Endothelial cell of umbilical vein (primary cell): Measurements from ENCODE around the gene SH3D19.

Experiments
- EZH2 ChIP-seq: IDR thresholded peaks from 2 replicates; pipeline ENCODE4 v1.6.1; 2012; ENCODE audit warnings: borderline replicate concordance, low read depth, mild to moderate bottlenecking, moderate library complexity, low read length, inconsistent platforms; ENCODE audit not compliant: severe bottlenecking
- FOS ChIP-seq: IDR thresholded peaks from 2 replicates; pipeline ENCODE4 v1.6.1; 2011; ENCODE audit warnings: mild to moderate bottlenecking, low read length, moderate library complexity, borderline replicate concordance; ENCODE audit not compliant: insufficient read depth
- GATA2 ChIP-seq: IDR thresholded peaks from 2 replicates; pipeline ENCODE4 v1.7.0; 2011; ENCODE audit warnings: low read depth, mild to moderate bottlenecking, moderate library complexity, mixed read lengths, low read length; ENCODE audit not compliant: insufficient read length, insufficient read depth
- JUN ChIP-seq: IDR thresholded peaks from 2 replicates; pipeline ENCODE4 v1.6.1; 2011; ENCODE audit warnings: borderline replicate concordance, low read depth; ENCODE audit not compliant: insufficient read length, insufficient read depth
- MYC ChIP-seq: IDR thresholded peaks from one replicate; pipeline ENCODE4 v1.6.1; 2011; ENCODE audit warnings: mild to moderate bottlenecking, low read depth, low read length
- POLR2A ChIP-seq: IDR thresholded peaks from 2 replicates; pipeline ENCODE4 v1.6.1; 2012; ENCODE audit warnings: low read depth, mild to moderate bottlenecking, control low read depth, low read length
- POLR2AphosphoS5 ChIP-seq: IDR thresholded peaks from 2 replicates; pipeline ENCODE4 v1.6.1; 2012; ENCODE audit warnings: low read depth, mild to moderate bottlenecking, control low read depth, low read length, moderate library complexity; ENCODE audit not compliant: insufficient read depth
- TF ChIP-seq, protein P1 (sequence below), 2 donors: IDR thresholded peaks; 1 replicate in 1 of 2; 2 replicates in 1 of 2; pipeline ENCODE4 v1.5.1; 2011; ENCODE audit warnings: low read length in 2 of 2, mild to moderate bottlenecking in 2 of 2, moderate library complexity in 2 of 2, control low read depth in 1 of 2, inconsistent platforms in 1 of 2, low read depth in 1 of 2; ENCODE audit not compliant: insufficient read depth in 1 of 2; ENCODE audit errors: extremely low read depth in 1 of 2
- TF ChIP-seq, protein P2 (sequence below): IDR thresholded peaks from 2 replicates; pipeline ENCODE4 v1.6.1; 2011; ENCODE audit not compliant: insufficient read depth, insufficient read length

DNA sequence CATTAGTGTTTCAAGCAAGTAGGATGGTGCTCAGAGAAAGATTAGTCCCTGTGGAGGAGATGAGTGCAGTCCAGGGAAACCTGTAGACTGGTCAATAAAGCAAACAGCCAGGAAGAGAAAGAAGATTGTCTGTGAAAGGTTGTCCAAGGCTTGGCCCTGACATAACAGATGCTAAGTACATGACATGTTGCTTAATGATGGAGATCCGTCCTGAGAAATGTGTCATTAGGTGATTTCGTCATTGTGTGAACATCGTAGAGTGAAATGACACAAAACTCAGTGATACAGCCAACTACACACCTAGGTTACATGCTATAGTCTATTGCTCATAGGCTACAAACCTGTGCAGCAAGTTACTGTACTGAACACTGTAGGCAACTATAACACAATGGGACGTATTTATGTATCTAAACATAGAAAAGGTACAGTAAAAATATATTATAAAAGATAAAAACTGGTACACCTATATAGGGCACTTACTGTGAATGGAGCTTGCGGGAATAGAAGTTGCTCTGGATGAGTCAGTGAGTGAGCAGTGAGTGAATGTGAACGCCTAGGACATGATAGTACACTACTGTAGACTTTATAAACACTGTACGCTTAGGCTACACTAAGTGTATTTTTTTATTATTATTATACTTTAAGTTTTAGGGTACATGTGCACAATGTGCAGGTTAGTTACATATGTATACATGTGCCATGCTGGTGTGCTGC is 57.4 kb downstream of the SH3D19 start:
- TF ChIP-seq FOS (no peak), MYC (no peak), JUN (no peak), POLR2A (no peak), GATA2 (no peak), POLR2AphosphoS5 (no peak), EZH2 (no peak)
- TF ChIP-seq, protein P1, sequence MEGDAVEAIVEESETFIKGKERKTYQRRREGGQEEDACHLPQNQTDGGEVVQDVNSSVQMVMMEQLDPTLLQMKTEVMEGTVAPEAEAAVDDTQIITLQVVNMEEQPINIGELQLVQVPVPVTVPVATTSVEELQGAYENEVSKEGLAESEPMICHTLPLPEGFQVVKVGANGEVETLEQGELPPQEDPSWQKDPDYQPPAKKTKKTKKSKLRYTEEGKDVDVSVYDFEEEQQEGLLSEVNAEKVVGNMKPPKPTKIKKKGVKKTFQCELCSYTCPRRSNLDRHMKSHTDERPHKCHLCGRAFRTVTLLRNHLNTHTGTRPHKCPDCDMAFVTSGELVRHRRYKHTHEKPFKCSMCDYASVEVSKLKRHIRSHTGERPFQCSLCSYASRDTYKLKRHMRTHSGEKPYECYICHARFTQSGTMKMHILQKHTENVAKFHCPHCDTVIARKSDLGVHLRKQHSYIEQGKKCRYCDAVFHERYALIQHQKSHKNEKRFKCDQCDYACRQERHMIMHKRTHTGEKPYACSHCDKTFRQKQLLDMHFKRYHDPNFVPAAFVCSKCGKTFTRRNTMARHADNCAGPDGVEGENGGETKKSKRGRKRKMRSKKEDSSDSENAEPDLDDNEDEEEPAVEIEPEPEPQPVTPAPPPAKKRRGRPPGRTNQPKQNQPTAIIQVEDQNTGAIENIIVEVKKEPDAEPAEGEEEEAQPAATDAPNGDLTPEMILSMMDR (IDR thresholded peaks at IDR 0.05; ENCODE audit: extremely low read depth in 1 of 2, insufficient read depth in 1 of 2, low read depth in 1 of 2, low read length in 2 of 2): no peak
- TF ChIP-seq, protein P2, sequence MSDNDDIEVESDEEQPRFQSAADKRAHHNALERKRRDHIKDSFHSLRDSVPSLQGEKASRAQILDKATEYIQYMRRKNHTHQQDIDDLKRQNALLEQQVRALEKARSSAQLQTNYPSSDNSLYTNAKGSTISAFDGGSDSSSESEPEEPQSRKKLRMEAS: no peak
